MCF 10A (cell line): Measurements from ENCODE around the gene ZNF445. TPM values are rescaled to one million over a fixed set of nuclear protein-coding genes. Genes with fewer than 3 reads are reported as not detected.

ENCODE experiments used
- BruUV-seq: library from RNA; stranded (reverse); fragments of 400-500 nt; replicated peaks from 2 replicates; lab custom pipeline; 2021; lab: Mats Ljungman, UMichigan
- CTCF ChIA-PET: fragments of 300-600 bp; sonication (Branson Sonifier 250); formaldehyde crosslinking; extraction: SDS; loops from one replicate; lab custom pipeline; 2021; ENCODE audit warnings: antibody characterized with exemption, inconsistent platforms; lab: Yijun Ruan, JAX
- POLR2A ChIA-PET: fragments of 300-600, 350-650 bp; sonication (Branson Sonifier 250); formaldehyde crosslinking; extraction: SDS; loops from one replicate; lab custom pipeline; 2020; ENCODE audit warnings: antibody characterized with exemption, inconsistent platforms; lab: Yijun Ruan, JAX
- DNase-seq: peaks from one replicate; pipeline ENCODE4 v3.0.0-alpha.2; 2018; ENCODE audit not compliant: unreplicated experiment
- H3K27ac Mint-ChIP-seq: one replicate; pipeline ENCODE4 v1.8.0; 2022; ENCODE audit warnings: mild to moderate bottlenecking, low read depth, mixed read lengths; ENCODE audit not compliant: unreplicated experiment
- H3K27me3 Mint-ChIP-seq: one replicate; pipeline ENCODE4 v1.8.0; 2022; ENCODE audit warnings: mixed read lengths; ENCODE audit not compliant: insufficient read depth, unreplicated experiment
- H3K36me3 Mint-ChIP-seq: one replicate; pipeline ENCODE4 v1.8.0; 2022; ENCODE audit warnings: mild to moderate bottlenecking, moderate library complexity, mixed read lengths; ENCODE audit not compliant: insufficient read depth, unreplicated experiment
- H3K4me1 Mint-ChIP-seq: one replicate; pipeline ENCODE4 v1.8.0; 2022; ENCODE audit warnings: mixed read lengths; ENCODE audit not compliant: insufficient read depth, unreplicated experiment
- H3K4me3 Mint-ChIP-seq: one replicate; pipeline ENCODE4 v1.8.0; 2022; ENCODE audit warnings: mild to moderate bottlenecking, moderate library complexity, mixed read lengths; ENCODE audit not compliant: unreplicated experiment
- H3K9me3 Mint-ChIP-seq: one replicate; pipeline ENCODE4 v1.8.0; 2022; ENCODE audit warnings: mixed read lengths; ENCODE audit not compliant: unreplicated experiment
- intact Hi-C: fragments of 100-400 bp; cut with micrococcal nuclease; formaldehyde crosslinking; loops from 2 replicates; pipeline ENCODE4 v1.14.1; 2022
- total RNA-seq: library from RNA; stranded (reverse); gene quantifications from 2 replicates; pipeline ENCODE4 v1.2.3, GENCODE V29; 2022
- TF ChIP-seq, protein P1 (sequence below): fragments of 200-600 bp; IDR thresholded peaks from one replicate; pipeline ENCODE4 v1.8.0; 2022; ENCODE audit warnings: antibody characterized with exemption, mild to moderate bottlenecking; ENCODE audit not compliant: unreplicated experiment

ZNF445 gene
- total RNA-seq, 1 experiment from 2014 or later, result 11.0 TPM

DNA sequence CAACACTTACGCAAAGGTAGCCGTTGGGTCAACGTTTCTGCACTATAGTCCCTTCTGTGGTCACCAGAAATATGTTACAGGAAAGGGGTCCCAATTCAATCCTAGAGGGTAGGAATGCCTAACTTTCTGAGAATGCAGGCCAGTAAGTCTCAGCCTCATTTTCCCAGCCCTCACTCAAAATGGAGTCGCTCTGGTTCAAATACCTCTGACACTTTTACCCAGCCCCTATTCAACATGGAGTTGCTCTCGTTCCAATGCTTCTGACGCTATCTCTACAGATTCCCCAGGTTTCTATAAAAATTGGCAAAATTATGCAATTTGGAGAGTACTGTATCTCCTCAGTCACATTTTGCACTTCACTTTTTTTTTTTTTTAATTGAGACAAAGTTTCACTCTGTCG lies 39.7 kb downstream of the ZNF445 start:
- Mint-ChIP-seq H3K27me3 (no peaks in the 10 kb centered on the region), H3K9me3 (no peaks in the 10 kb centered on the region), H3K36me3 (peaks cover 16% of the 10 kb centered on the region), H3K27ac (no peak overlapping the region), H3K4me3 (no peak overlapping the region), H3K4me1 (no peaks in the 10 kb centered on the region)
- ChIA-PET POLR2A (no interaction called here), CTCF (no interaction called here)
- no TSS peak for BruUV-seq
- intact Hi-C loops, result no loop called here
- TF ChIP-seq, protein P1, sequence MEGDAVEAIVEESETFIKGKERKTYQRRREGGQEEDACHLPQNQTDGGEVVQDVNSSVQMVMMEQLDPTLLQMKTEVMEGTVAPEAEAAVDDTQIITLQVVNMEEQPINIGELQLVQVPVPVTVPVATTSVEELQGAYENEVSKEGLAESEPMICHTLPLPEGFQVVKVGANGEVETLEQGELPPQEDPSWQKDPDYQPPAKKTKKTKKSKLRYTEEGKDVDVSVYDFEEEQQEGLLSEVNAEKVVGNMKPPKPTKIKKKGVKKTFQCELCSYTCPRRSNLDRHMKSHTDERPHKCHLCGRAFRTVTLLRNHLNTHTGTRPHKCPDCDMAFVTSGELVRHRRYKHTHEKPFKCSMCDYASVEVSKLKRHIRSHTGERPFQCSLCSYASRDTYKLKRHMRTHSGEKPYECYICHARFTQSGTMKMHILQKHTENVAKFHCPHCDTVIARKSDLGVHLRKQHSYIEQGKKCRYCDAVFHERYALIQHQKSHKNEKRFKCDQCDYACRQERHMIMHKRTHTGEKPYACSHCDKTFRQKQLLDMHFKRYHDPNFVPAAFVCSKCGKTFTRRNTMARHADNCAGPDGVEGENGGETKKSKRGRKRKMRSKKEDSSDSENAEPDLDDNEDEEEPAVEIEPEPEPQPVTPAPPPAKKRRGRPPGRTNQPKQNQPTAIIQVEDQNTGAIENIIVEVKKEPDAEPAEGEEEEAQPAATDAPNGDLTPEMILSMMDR, result no peak
- no peak for DNase-seq

DNA sequence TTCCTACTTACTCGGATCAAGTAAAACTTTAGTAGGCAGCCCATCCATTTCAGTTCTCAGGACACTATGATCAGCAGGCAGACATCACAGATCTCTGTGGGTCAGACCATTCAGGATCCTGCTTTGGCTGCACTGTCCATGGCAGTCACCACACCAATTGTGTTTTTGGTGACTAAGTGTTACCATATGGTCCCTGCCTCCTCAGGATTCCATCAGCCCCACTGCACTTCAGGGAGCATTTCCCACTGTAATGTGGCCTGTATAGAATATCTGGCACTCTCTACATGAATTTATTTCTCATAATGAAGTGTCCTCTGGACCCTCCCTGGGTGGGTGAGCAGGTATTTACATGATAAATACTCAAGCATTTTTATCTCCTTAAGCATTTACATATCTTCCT lies 41.3 kb downstream of the ZNF445 start:
- TF ChIP-seq, protein P1, result no peak
- POLR2A ChIA-PET, result no interaction called here
- Mint-ChIP-seq H3K27ac (no peak overlapping the region), H3K4me1 (no peaks in the 10 kb centered on the region), H3K4me3 (no peak overlapping the region), H3K9me3 (no peaks in the 10 kb centered on the region), H3K27me3 (no peaks in the 10 kb centered on the region), H3K36me3 (peaks cover 7% of the 10 kb centered on the region)
- intact Hi-C loops, result no loop called here
- no peak for DNase-seq
- CTCF ChIA-PET, result interaction anchor here (0.7 to 1.0 kb wide), 2 partner anchors 11 to 1295 kb away, joined by 4 to 5 read pairs; no protein-coding TSS in a partner anchor
- BruUV-seq, result no TSS peak

DNA sequence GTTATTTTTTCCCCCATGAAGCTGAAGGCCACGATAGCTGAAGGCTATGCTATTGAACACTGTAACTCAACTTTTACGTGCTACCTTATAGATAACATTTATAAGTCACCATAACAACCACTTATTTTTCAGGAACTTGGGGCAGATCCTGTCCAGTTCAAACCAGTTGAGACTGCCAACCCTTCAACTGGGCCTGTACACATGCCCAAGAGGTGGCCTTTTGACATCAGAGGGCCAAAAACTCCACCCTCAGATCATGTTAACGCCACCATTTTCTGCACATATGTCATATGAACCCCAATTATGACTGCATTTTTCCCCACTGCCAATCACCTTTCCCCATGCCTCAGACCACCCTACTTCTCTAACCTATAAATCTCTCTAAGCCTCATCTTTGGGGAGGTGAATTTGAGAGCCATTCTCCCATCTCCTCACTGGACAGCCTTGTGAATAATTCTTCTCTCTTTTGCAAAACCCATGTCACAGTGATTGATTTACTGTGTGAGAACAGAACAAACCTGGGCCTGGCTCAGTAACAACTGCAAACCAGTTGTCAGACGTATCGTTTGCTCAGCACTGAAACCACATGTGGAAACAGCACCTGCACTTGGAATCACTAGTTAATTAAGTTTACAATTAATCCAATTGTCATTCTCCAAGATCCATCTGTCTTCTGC lies 42.5 kb downstream of the ZNF445 start:
- Mint-ChIP-seq H3K4me3 (no peak overlapping the region), H3K36me3 (peaks cover 7% of the 10 kb centered on the region), H3K27me3 (no peaks in the 10 kb centered on the region), H3K9me3 (no peaks in the 10 kb centered on the region), H3K4me1 (no peaks in the 10 kb centered on the region), H3K27ac (no peak overlapping the region)
- BruUV-seq, result no TSS peak
- no peak for DNase-seq
- ChIA-PET POLR2A (interaction anchor here (0.7 to 1.2 kb wide), 2 partner anchors 14 to 19 kb away, joined by 3 read pairs; no protein-coding TSS in a partner anchor), CTCF (no interaction called here)
- intact Hi-C loops, result no loop called here
- TF ChIP-seq, protein P1, result no peak

DNA sequence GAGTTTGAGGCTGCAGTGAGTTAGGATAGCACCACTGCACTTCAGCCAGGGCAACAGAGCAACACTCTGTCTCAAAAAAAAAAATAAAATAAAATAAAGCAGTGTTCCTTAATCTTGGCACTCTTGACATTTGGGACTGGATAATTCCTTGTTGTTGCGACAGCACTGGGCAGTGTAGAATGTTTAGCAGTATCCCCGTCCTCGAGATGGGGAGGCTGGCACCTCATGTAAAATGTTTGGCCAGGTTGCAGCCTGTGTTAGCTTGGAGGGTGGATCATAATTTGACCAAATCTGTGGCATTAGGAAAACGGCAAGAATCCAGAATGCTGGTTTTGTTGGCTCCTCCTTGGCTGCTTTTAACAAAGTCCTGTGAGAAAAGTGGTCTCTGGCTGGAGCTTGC lies 47.0 kb downstream of the ZNF445 start:
- ChIA-PET POLR2A (no interaction called here), CTCF (no interaction called here)
- Mint-ChIP-seq H3K4me1 (no peaks in the 10 kb centered on the region), H3K27me3 (no peaks in the 10 kb centered on the region), H3K27ac (no peak overlapping the region), H3K9me3 (no peaks in the 10 kb centered on the region), H3K36me3 (no peaks in the 10 kb centered on the region), H3K4me3 (no peak overlapping the region)
- intact Hi-C loops, result no loop called here
- TF ChIP-seq, protein P1, result no peak
- BruUV-seq, result no TSS peak
- no peak for DNase-seq
